Trophoblast cell (in vitro differentiated cells and primary cell): Measurements from ENCODE around the gene ZNF562. TPM values are rescaled to one million over a fixed set of nuclear protein-coding genes. Genes with fewer than 3 reads are reported as not detected.

Experiments used
- DNase-seq, 2 donors: peaks; one replicate each; pipeline ENCODE4 v3.0.0-alpha.2; 2016
- H2AFZ ChIP-seq: 2 replicates; pipeline ENCODE4 v1.6.1; 2013; ENCODE audit warnings: low read length, moderate library complexity, mild to moderate bottlenecking; ENCODE audit not compliant: insufficient read depth, poor library complexity
- H2AK5ac ChIP-seq: 2 replicates; pipeline ENCODE4 v1.6.1; 2013; ENCODE audit warnings: mild to moderate bottlenecking, low read length
- H2BK120ac ChIP-seq: 2 replicates; pipeline ENCODE4 v1.6.1; 2013; ENCODE audit warnings: low read length, mild to moderate bottlenecking, moderate library complexity; ENCODE audit not compliant: insufficient read depth, poor library complexity
- H2BK12ac ChIP-seq: 2 replicates; pipeline ENCODE4 v1.6.1; 2013; ENCODE audit warnings: mild to moderate bottlenecking, low read length, moderate library complexity
- H2BK5ac ChIP-seq: 2 replicates; pipeline ENCODE4 v1.6.1; 2013; ENCODE audit warnings: low read length, low read depth, moderate library complexity, mild to moderate bottlenecking; ENCODE audit not compliant: poor library complexity
- H3K14ac ChIP-seq: 2 replicates; pipeline ENCODE4 v1.6.1; 2013; ENCODE audit warnings: mild to moderate bottlenecking, low read length
- H3K18ac ChIP-seq: 2 replicates; pipeline ENCODE4 v1.6.1; 2013; ENCODE audit warnings: mild to moderate bottlenecking, low read length
- H3K23ac ChIP-seq: 2 replicates; pipeline ENCODE4 v1.6.1; 2013; ENCODE audit warnings: low read length
- H3K27ac ChIP-seq: 2 replicates; pipeline ENCODE4 v1.5.1; 2013; ENCODE audit warnings: low read depth, mild to moderate bottlenecking, inconsistent platforms, low read length, moderate library complexity
- H3K27me3 ChIP-seq: 2 replicates; pipeline ENCODE4 v1.6.1; 2013; ENCODE audit warnings: inconsistent platforms, mild to moderate bottlenecking, low read length, moderate library complexity; ENCODE audit not compliant: insufficient read depth
- H3K36me3 ChIP-seq, 2 experiments: 1 replicate in 1 of 2; 2 replicates in 1 of 2; pipeline ENCODE4 v1.6.1; 2013; ENCODE audit warnings: low read length in 2 of 2, mild to moderate bottlenecking in 2 of 2, moderate library complexity in 1 of 2; ENCODE audit not compliant: insufficient read depth in 2 of 2, control insufficient read depth in 1 of 2
- H3K4ac ChIP-seq: 2 replicates; pipeline ENCODE4 v1.6.1; 2013; ENCODE audit warnings: low read depth, mild to moderate bottlenecking, low read length, moderate library complexity
- H3K4me1 ChIP-seq, 2 experiments: 1 replicate in 1 of 2; 2 replicates in 1 of 2; pipeline ENCODE4 v1.6.1; 2013; ENCODE audit warnings: low read length in 2 of 2, mild to moderate bottlenecking in 2 of 2, moderate library complexity in 1 of 2; ENCODE audit not compliant: insufficient read depth in 2 of 2, control insufficient read depth in 1 of 2
- H3K4me2 ChIP-seq: 2 replicates; pipeline ENCODE4 v1.6.1; 2013; ENCODE audit warnings: inconsistent platforms, mild to moderate bottlenecking, low read length, moderate library complexity
- H3K4me3 ChIP-seq: 2 replicates; pipeline ENCODE4 v1.5.1; 2013; ENCODE audit warnings: mild to moderate bottlenecking, low read depth, low read length, inconsistent platforms
- H3K79me1 ChIP-seq: one replicate; pipeline ENCODE4 v1.6.1; 2013; ENCODE audit warnings: low read length
- H3K79me2 ChIP-seq: 2 replicates; pipeline ENCODE4 v1.6.1; 2013; ENCODE audit warnings: low read length, mild to moderate bottlenecking; ENCODE audit not compliant: control insufficient read depth, insufficient read depth, poor library complexity
- H3K9ac ChIP-seq: 2 replicates; pipeline ENCODE4 v1.6.1; 2013; ENCODE audit warnings: mild to moderate bottlenecking, low read length
- H3K9me3 ChIP-seq: 2 replicates; pipeline ENCODE4 v1.6.1; 2013; ENCODE audit warnings: low read depth, mild to moderate bottlenecking, control low read depth, inconsistent platforms, low read length; ENCODE audit not compliant: insufficient read depth
- H4K12ac ChIP-seq: 2 replicates; pipeline ENCODE4 v1.6.1; 2013; ENCODE audit warnings: low read depth, mild to moderate bottlenecking, low read length, moderate library complexity
- H4K8ac ChIP-seq: 2 replicates; pipeline ENCODE4 v1.6.1; 2013; ENCODE audit warnings: low read depth, mild to moderate bottlenecking, low read length, moderate library complexity
- H4K91ac ChIP-seq: one replicate; pipeline ENCODE4 v1.6.1; 2013; ENCODE audit warnings: low read depth, mild to moderate bottlenecking, low read length, moderate library complexity
- WGBS: extraction: QIAGEN DNeasy Blood & Tissue Kit; methylation state at CpG from one replicate; pipeline ENCODE4 v1.1.7; 2013; ENCODE audit warnings: missing lambda C conversion rate; ENCODE audit not compliant: insufficient read length, insufficient coverage; ENCODE audit errors: extremely low coverage; 5-methylcytosine and 5-hydroxymethylcytosine counted together
- polyA plus RNA-seq: library from polyadenylated mRNA; stranded (reverse); fragments of 200-250 nt; gene quantifications from 2 replicates; pipeline ENCODE4 v1.2.3, GENCODE V29; 2013

ZNF562 gene
- 10.5 and 11.7 TPM in 2 replicates for polyA plus RNA-seq

DNA sequence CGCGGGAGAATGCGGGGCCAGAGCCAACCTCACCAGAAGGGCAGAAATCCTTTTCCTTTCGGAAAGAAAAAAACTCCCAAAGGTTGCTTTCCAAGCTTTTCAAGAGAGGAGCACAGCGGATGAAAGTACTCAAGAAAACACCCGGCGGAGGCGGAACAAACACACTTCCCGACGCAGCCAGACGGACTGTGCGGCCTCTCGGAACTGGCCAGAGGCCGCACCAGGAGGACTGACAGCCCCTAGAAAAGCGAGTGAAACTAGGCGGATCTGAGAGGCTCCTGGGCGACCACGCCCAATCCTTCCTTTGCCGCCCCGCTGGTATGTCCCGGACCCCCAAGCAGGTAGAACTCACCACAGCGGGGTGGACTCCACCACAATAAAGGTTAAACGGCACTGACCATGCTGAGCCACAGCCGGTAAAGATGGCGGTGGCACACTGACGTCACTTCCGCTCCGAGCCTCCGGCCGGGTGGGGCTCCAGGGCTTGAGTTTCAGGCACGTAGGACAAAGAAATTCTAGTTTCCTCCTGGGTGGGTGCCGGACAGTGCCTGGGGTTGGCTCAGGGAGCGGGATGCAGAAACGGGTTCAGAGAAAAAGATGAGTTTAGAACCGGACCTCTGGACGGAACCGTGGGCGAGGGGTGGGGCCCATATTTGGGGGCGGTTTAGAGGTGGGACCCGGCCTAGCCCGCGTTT is at the start of gene ZNF562:
Gene ZNF562, minus strand, starts transcription at position 438 of the 695 bp plus-strand sequence. CDS start 14,356 bp downstream, outside the sequence.
- H2BK12ac ChIP-seq: no peak within 1 kb of the TSS
- peaks cover 0 to 3% of the 10 kb centered on the region in 2 experiments for H3K36me3 ChIP-seq
- no peak within 1 kb of the TSS for H3K18ac ChIP-seq
- no peak within 1 kb of the TSS for H3K23ac ChIP-seq
- H3K14ac ChIP-seq: peak within 1 kb of the TSS; percentile 83
- H4K91ac ChIP-seq: peak within 1 kb of the TSS; percentile 92
- DNase-seq: peak; percentile 91 to 94
- H4K12ac ChIP-seq: peak within 1 kb of the TSS; percentile 91
- H3K9ac ChIP-seq: peak within 1 kb of the TSS; percentile 92
- peak within 1 kb of the TSS; percentile 78 for H2AFZ ChIP-seq
- H3K27me3 ChIP-seq: no peaks in the 10 kb centered on the region
- H3K27ac ChIP-seq: peak within 1 kb of the TSS; percentile 87
- peak within 1 kb of the TSS; percentile 10 for H2BK5ac ChIP-seq
- peak within 1 kb of the TSS; percentile 13 for H2BK120ac ChIP-seq
- no peak within 1 kb of the TSS for H2AK5ac ChIP-seq
- H3K4ac ChIP-seq: peak within 1 kb of the TSS; percentile 33
- H3K4me3 ChIP-seq: peak within 1 kb of the TSS; percentile 86
- H3K4me2 ChIP-seq: peak within 1 kb of the TSS; percentile 73
- H3K79me1 ChIP-seq: peaks cover 4% of the 10 kb centered on the region
- H4K8ac ChIP-seq: peak within 1 kb of the TSS; percentile 70
- WGBS: no CpG with 5 or more reads among the region's 42 CpGs
- no peaks in the 10 kb centered on the region for H3K79me2 ChIP-seq
- peaks cover 0 to 3% of the 10 kb centered on the region in 2 experiments for H3K4me1 ChIP-seq
- peaks cover 8% of the 10 kb centered on the region for H3K9me3 ChIP-seq

GRCh38 chr19:9724157-9724556 is 49.3 kb upstream of the ZNF562 start:
- Histone ChIP-seq H3K27me3 (no peaks in the 10 kb centered on the region), H3K18ac (no peak overlapping the region), H3K79me2 (no peaks in the 10 kb centered on the region), H3K9ac (no peak overlapping the region), H4K91ac (no peak overlapping the region), H3K4me2 (no peak overlapping the region), H3K4ac (no peak overlapping the region), H2BK5ac (no peak overlapping the region), H3K27ac (no peak overlapping the region), H3K36me3 (no peaks in the 10 kb centered on the region), H4K12ac (no peak overlapping the region), H3K4me1 (no peaks in the 10 kb centered on the region), H2BK120ac (no peak overlapping the region), H2BK12ac (no peak overlapping the region), H3K9me3 (peaks cover 8% of the 10 kb centered on the region), H3K79me1 (no peaks in the 10 kb centered on the region), H4K8ac (no peak overlapping the region), H3K23ac (no peak overlapping the region), H2AFZ (no peak overlapping the region), H3K4me3 (no peak overlapping the region), H2AK5ac (no peak overlapping the region), H3K14ac (no peak overlapping the region)
- WGBS: no CpG with 5 or more reads among the region's 4 CpGs
- no peak for DNase-seq

- Histone ChIP-seq H3K23ac (no peak overlapping the region), H3K18ac (no peak overlapping the region), H4K8ac (no peak overlapping the region), H3K27ac (no peak overlapping the region), H4K12ac (no peak overlapping the region), H2BK120ac (no peak overlapping the region), H4K91ac (no peak overlapping the region), H2AK5ac (no peak overlapping the region), H3K14ac (no peak overlapping the region), H3K4ac (no peak overlapping the region), H3K9me3 (peaks cover 4% of the 10 kb centered on the region), H3K4me2 (no peak overlapping the region), H2BK12ac (no peak overlapping the region), H3K27me3 (no peaks in the 10 kb centered on the region), H3K9ac (no peak overlapping the region), H2AFZ (no peak overlapping the region), H2BK5ac (no peak overlapping the region), H3K4me1 (no peaks in the 10 kb centered on the region), H3K79me1 (no peaks in the 10 kb centered on the region), H3K36me3 (no peaks in the 10 kb centered on the region), H3K79me2 (no peaks in the 10 kb centered on the region), H3K4me3 (no peak overlapping the region)
- no peak for DNase-seq
- WGBS: no CpG with 5 or more reads among the region's 6 CpGs
Observed at GRCh38 chr19:9721861-9722260, 47.0 kb upstream of the ZNF562 start.

DNA sequence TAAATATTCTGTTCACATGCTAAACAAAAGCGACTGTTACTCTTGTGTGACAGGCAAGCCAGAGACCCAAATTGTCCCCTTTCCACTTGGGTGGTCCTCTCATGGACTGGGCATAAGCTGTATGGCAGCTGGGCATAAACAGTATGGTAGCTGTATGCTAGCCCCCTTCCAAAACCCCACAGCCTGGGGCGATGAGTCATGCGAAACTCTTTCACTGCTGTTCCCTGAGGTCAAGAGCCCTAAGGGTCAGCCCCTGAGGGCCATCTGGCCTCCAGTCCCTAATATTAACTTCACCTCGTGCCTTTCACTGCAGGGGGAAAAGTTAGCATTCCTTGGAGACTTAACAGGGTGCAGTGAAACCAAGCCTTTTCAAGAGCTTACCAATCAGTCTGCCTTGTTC is 45.6 kb upstream of the ZNF562 start:
- H2BK120ac ChIP-seq: no peak overlapping the region
- H3K79me2 ChIP-seq: no peaks in the 10 kb centered on the region
- H3K4me2 ChIP-seq: no peak overlapping the region
- no peaks in the 10 kb centered on the region for H3K4me1 ChIP-seq
- no peaks in the 10 kb centered on the region for H3K36me3 ChIP-seq
- no peak overlapping the region for H2AK5ac ChIP-seq
- no peak overlapping the region for H3K18ac ChIP-seq
- H3K23ac ChIP-seq: no peak overlapping the region
- WGBS: no CpG with 5 or more reads among the region's 4 CpGs
- H2BK5ac ChIP-seq: no peak overlapping the region
- no peak overlapping the region for H3K4ac ChIP-seq
- no peak overlapping the region for H4K12ac ChIP-seq
- H3K79me1 ChIP-seq: no peaks in the 10 kb centered on the region
- H2BK12ac ChIP-seq: no peak overlapping the region
- H3K9ac ChIP-seq: no peak overlapping the region
- H4K8ac ChIP-seq: no peak overlapping the region
- no peak for DNase-seq
- H4K91ac ChIP-seq: no peak overlapping the region
- H3K9me3 ChIP-seq: peaks cover 3% of the 10 kb centered on the region
- no peak overlapping the region for H3K27ac ChIP-seq
- H3K27me3 ChIP-seq: no peaks in the 10 kb centered on the region
- H2AFZ ChIP-seq: no peak overlapping the region
- H3K14ac ChIP-seq: no peak overlapping the region
- H3K4me3 ChIP-seq: no peak overlapping the region
